Measurements from ENCODE around the gene RPS4Y1.

RPS4Y1 gene

DNA sequence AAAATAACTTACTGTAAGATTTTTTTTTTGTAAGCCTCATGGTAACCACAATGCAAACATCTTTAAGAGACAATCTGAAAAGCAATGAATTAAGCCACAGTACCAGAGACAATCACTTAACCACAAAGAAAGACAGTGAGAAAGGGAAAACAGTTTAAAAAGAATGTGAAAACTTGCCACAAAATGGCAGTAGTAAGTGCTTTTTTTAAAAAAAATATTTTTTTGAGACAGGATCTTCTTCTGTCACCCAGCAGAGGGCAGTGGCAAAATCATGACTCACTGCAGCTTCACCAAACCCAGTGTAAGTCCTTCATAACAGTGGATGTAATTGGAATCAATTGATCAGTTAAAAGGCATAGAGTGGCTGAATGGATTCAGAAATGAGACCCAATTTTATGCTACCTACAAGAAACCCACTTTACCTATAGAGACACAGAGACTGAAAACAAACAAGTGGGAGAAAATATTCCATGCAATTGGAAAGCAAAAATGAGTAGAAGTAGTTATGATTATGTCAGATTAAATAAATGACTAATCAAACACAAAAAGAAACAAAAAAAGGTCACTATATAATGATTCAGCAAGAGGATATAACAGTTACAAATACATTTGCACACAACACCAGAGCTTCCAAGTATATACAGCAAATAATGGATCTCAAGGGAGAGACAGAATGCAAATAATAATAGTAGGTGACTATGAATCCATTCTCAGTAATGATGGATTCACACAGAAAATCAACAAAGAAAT is 71.8 kb downstream of the RPS4Y1 start:
- no peak overlapping the region for H3K27ac ChIP-seq (ENCODE audit: insufficient read depth, low read length, poor library complexity, severe bottlenecking)
- H3K27me3 ChIP-seq (replicated peaks; ENCODE audit: control insufficient read depth, insufficient read depth, low read length, poor library complexity, severe bottlenecking) = no peaks in the 10 kb centered on the region
- H3K4me3 ChIP-seq (ENCODE audit: insufficient read depth, low read depth, low read length, poor library complexity, severe bottlenecking) = no peak overlapping the region
- H3K9me3 ChIP-seq (ENCODE audit: control insufficient read depth, low read length) = no peaks in the 10 kb centered on the region
- DNase-seq = no peak
- H3K4me1 ChIP-seq (ENCODE audit: control insufficient read depth, insufficient read depth, low read length, poor library complexity, severe bottlenecking) = no peaks in the 10 kb centered on the region
- H3K36me3 ChIP-seq (ENCODE audit: control insufficient read depth, insufficient read depth, low read length) = no peaks in the 10 kb centered on the region

All from effector memory CD4-positive, alpha-beta T cell (primary cell).